ENCODE measurements around the gene CHSY3.
A peak's percentile ranks its signal among the peaks of the same experiment; 100 is the strongest.

CHSY3 gene

DNA sequence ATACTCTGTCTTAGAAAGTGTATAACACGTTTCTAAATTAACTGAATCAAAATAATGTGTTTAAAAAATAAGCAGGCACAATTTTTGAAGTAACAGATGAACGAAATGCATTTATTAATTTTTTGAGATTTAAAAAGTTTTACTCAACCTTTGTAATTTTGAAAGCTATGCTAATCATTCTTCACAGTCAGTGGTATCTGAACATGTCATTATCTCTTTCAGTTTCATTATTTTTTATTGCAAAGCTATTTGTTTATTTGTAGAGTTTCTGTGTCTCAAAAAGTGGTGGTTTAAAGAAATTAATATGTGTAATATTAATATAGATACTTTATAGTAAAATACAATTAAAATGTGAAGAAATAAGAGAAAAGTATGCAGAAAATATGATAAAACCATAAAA, 11.2 kb downstream of the CHSY3 start:
- TF ChIP-seq, protein P1, sequence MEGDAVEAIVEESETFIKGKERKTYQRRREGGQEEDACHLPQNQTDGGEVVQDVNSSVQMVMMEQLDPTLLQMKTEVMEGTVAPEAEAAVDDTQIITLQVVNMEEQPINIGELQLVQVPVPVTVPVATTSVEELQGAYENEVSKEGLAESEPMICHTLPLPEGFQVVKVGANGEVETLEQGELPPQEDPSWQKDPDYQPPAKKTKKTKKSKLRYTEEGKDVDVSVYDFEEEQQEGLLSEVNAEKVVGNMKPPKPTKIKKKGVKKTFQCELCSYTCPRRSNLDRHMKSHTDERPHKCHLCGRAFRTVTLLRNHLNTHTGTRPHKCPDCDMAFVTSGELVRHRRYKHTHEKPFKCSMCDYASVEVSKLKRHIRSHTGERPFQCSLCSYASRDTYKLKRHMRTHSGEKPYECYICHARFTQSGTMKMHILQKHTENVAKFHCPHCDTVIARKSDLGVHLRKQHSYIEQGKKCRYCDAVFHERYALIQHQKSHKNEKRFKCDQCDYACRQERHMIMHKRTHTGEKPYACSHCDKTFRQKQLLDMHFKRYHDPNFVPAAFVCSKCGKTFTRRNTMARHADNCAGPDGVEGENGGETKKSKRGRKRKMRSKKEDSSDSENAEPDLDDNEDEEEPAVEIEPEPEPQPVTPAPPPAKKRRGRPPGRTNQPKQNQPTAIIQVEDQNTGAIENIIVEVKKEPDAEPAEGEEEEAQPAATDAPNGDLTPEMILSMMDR (conservative IDR thresholded peaks at IDR 0.05; ENCODE audit: low read length): no peak
- H3K4me3 ChIP-seq (ENCODE audit: low read length): no peak overlapping the region
- no peak for DNase-seq (ENCODE audit: low read depth)

DNA sequence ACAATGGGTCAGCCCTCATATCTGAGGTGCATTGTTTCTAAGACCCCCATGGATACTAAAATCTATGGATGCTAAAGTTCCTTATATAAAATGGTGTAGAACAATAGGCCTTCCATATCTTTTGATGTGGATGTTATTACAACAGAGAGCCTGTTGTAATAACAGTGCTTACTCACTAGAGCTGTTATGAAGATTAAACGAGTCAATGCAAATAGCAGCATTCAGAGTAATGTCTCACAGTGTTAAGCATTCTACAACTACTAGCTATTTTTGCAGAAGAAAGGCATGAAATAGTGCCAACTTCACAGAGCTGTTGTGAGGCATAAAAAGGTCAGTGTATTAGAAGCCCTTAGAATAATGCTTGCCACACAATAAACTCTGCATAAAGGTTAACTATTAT, 13.0 kb downstream of the CHSY3 start:
- H3K4me3 ChIP-seq (ENCODE audit: low read length): no peak overlapping the region
- DNase-seq (ENCODE audit: low read depth): peak; percentile 17
- TF ChIP-seq, protein P1 (conservative IDR thresholded peaks at IDR 0.05; ENCODE audit: low read length): no peak

DNA sequence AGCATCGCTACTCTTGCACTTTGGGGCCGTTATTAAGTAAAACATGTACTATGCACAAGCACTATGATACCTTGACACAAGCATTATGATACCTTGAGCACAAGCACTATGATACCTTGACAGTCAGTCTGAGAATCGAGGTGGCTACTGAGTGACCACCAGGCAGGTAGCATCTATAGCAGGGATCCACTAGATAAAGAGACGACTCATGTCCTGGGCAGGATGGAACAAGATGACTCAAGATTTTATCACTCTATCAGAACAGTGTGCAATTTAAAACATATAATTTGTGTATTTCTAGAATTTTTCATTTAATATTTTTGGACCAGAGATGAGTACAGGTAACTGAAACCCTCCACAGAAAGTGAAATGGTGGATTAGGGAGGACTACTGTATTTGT, 16.9 kb downstream of the CHSY3 start:
- DNase-seq (ENCODE audit: low read depth): no peak
- TF ChIP-seq, protein P1 (conservative IDR thresholded peaks at IDR 0.05; ENCODE audit: low read length): no peak

DNA sequence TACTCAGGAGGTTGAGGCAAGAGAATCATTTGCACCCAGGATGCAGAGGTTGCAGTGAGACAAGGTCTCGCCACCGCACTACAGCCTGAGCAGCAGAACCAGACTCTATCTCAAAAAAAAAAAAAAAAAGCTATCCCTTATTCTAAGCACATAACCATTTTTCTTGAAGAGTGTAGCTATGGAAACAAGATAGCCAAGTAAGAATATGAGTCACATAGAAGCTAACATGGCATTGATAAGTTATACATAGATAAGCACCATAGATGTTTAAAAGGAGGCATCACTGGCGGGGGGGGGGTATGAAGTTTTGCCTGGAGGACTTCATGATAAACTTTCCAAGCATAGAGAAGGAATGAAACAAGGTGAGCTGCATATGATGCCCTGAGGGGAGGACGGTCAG, 26.0 kb downstream of the CHSY3 start:
- TF ChIP-seq, protein P1 (conservative IDR thresholded peaks at IDR 0.05; ENCODE audit: low read length): no peak
- DNase-seq (ENCODE audit: low read depth): no peak
- H3K4me3 ChIP-seq (ENCODE audit: low read length): no peak overlapping the region

More for the DNA sequence above, 16.9 kb downstream of the CHSY3 start:
- H3K4me3 ChIP-seq (ENCODE audit: low read length): no peak overlapping the region

DNA sequence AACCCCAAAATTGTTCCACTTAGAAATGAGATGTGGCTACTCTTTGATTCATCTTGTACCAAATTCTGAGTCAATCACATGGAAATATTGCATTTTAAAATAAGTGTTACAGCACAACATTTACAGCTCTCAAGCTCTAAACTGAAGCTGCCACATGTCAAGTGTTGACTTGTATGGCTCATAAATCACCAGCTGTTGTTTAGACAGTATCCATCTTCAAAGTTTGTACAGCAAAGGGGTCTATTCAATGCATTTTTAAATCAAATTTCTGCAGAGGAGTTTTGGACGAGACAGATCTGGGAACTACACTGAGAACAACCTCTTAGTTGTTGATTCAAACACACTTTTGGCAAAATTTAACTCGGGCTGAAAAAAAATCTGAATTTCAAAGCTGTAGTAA, 31.4 kb downstream of the CHSY3 start:
- TF ChIP-seq, protein P1 (conservative IDR thresholded peaks at IDR 0.05; ENCODE audit: low read length): no peak
- no peak for DNase-seq (ENCODE audit: low read depth)
- H3K4me3 ChIP-seq (ENCODE audit: low read length): no peak overlapping the region

DNA sequence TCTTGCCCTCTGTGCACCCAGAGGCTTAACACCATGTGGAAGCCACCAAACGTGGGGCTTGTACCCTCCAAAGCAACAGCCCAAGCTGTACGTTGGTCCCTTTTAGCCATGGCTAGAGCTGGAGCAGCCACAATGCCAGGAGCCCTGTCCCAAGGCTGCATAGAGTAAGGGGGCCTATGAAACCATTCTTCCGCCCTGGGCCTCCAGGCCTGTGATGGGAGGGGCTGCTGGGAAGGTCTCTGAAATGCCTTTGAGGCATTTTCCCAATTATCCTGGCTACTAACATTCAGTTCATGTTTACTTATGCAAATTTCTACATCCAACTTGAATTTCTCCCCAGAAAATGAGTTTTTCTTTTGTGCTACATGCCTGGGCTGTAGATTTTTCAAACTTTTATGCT, 33.8 kb downstream of the CHSY3 start:
- TF ChIP-seq, protein P1 (conservative IDR thresholded peaks at IDR 0.05; ENCODE audit: low read length): no peak
- DNase-seq (ENCODE audit: low read depth): no peak

DNA sequence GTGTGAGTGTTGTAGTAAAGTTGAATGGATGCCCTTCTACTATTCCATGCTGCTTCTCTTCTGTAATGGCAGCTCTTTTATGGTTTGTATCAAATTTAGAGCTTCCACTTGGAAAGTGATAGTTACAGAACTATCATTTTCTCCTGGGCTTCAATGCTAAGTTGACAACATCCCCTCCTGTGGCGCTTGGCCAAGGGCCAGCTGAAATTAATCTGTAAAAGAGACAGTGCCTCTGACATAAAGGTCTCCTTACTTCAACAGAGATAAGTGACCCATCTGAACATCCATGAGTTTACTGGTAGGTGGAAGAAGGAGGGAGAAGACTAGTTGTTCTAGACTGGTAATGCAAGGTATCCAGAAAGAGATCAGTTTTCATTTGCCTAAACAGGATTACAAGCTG, 39.7 kb downstream of the CHSY3 start:
- TF ChIP-seq, protein P1 (conservative IDR thresholded peaks at IDR 0.05; ENCODE audit: low read length): no peak
- H3K4me3 ChIP-seq (ENCODE audit: low read length): no peak overlapping the region
- DNase-seq (ENCODE audit: low read depth): no peak

More for the DNA sequence above, 33.8 kb downstream of the CHSY3 start:
- H3K4me3 ChIP-seq (ENCODE audit: low read length): no peak overlapping the region
